Activated T-helper 1 cell treated with anti-CD3 and anti-CD28 coated beads, Interleukin-12 subunit alpha, Interleukin-12 subunit beta, Interleukin-2, Interleukin-4 antibody, amounts not matched to agents 30 ng/mL and 10 ng/mL and 1 ng/mL, durations not matched to agents 14 hours and 24 hours and 36 hours (primary cell): ENCODE measurements around the gene BTBD16. TPM values are rescaled to one million over a fixed set of nuclear protein-coding genes. Genes with fewer than 3 reads are reported as not detected.

Experiments
- DNase-seq: peaks from one replicate; pipeline ENCODE4 v3.0.0; 2021; ENCODE audit warnings: low spot score
- H3K27ac Mint-ChIP-seq: one replicate; pipeline ENCODE4 v1.8.0; 2021; ENCODE audit warnings: mild to moderate bottlenecking, mixed read lengths
- H3K27me3 Mint-ChIP-seq: one replicate; pipeline ENCODE4 v1.8.0; 2022; ENCODE audit warnings: mild to moderate bottlenecking, moderate library complexity, mixed read lengths; ENCODE audit not compliant: insufficient read depth
- H3K36me3 Mint-ChIP-seq: one replicate; pipeline ENCODE4 v1.8.0; 2021; ENCODE audit warnings: low read depth, mixed read lengths
- H3K4me1 Mint-ChIP-seq: one replicate; pipeline ENCODE4 v1.8.0; 2021; ENCODE audit warnings: low read depth, mixed read lengths
- H3K4me3 Mint-ChIP-seq: one replicate; pipeline ENCODE4 v1.8.0; 2021; ENCODE audit warnings: mild to moderate bottlenecking, moderate library complexity, mixed read lengths
- H3K9me3 Mint-ChIP-seq: one replicate; pipeline ENCODE4 v1.8.0; 2021; ENCODE audit warnings: mixed read lengths
- intact Hi-C: fragments of 100-400 bp; cut with micrococcal nuclease; formaldehyde crosslinking; loops from one replicate; pipeline ENCODE4 v1.15.1; 2024
- total RNA-seq: library from RNA; stranded (reverse); gene quantifications from 2 replicates; pipeline ENCODE4 v1.2.3, GENCODE V29; 2022

BTBD16 gene
- total RNA-seq, 1 donor from 2014 or later: not detected

- H3K27ac Mint-ChIP-seq: no peak overlapping the region
- DNase-seq: no peak
- H3K4me1 Mint-ChIP-seq: no peaks in the 10 kb centered on the region
- peaks cover 2% of the 10 kb centered on the region for H3K27me3 Mint-ChIP-seq
- no peak overlapping the region for H3K4me3 Mint-ChIP-seq
- H3K36me3 Mint-ChIP-seq: no peaks in the 10 kb centered on the region
- intact Hi-C loops: no loop called here
- H3K9me3 Mint-ChIP-seq: no peaks in the 10 kb centered on the region
These were observed 19.4 kb upstream of the BTBD16 start for GRCh38 chr10:122251459-122252255.

- Mint-ChIP-seq H3K27ac (no peak overlapping the region), H3K4me1 (no peaks in the 10 kb centered on the region), H3K36me3 (no peaks in the 10 kb centered on the region), H3K4me3 (no peak overlapping the region), H3K9me3 (no peaks in the 10 kb centered on the region), H3K27me3 (peaks cover 2% of the 10 kb centered on the region)
- intact Hi-C loops: no loop called here
- no peak for DNase-seq
These were observed 18.3 kb upstream of the BTBD16 start for GRCh38 chr10:122252805-122253204.

- Mint-ChIP-seq H3K36me3 (no peaks in the 10 kb centered on the region), H3K4me3 (no peak overlapping the region), H3K27me3 (peaks cover 2% of the 10 kb centered on the region), H3K9me3 (no peaks in the 10 kb centered on the region), H3K4me1 (no peaks in the 10 kb centered on the region), H3K27ac (no peak overlapping the region)
- intact Hi-C loops: no loop called here
- DNase-seq: no peak
These were observed 17.5 kb upstream of the BTBD16 start for GRCh38 chr10:122253605-122254004.

GRCh38 chr10:122254831-122255230, 16.3 kb upstream of the BTBD16 start:
- no peak overlapping the region for H3K4me3 Mint-ChIP-seq
- DNase-seq: no peak
- peaks cover 2% of the 10 kb centered on the region for H3K27me3 Mint-ChIP-seq
- H3K36me3 Mint-ChIP-seq: no peaks in the 10 kb centered on the region
- H3K27ac Mint-ChIP-seq: no peak overlapping the region
- intact Hi-C loops: no loop called here
- H3K9me3 Mint-ChIP-seq: no peaks in the 10 kb centered on the region
- H3K4me1 Mint-ChIP-seq: no peaks in the 10 kb centered on the region

GRCh38 chr10:122255509-122256301, 15.4 kb upstream of the BTBD16 start:
- H3K4me1 Mint-ChIP-seq: no peaks in the 10 kb centered on the region
- H3K4me3 Mint-ChIP-seq: no peak overlapping the region
- H3K36me3 Mint-ChIP-seq: no peaks in the 10 kb centered on the region
- H3K27ac Mint-ChIP-seq: no peak overlapping the region
- DNase-seq: no peak
- H3K9me3 Mint-ChIP-seq: no peaks in the 10 kb centered on the region
- H3K27me3 Mint-ChIP-seq: peaks cover 2% of the 10 kb centered on the region
- intact Hi-C loops: no loop called here

- Mint-ChIP-seq H3K9me3 (no peaks in the 10 kb centered on the region), H3K27me3 (no peaks in the 10 kb centered on the region), H3K4me3 (no peak overlapping the region), H3K36me3 (no peaks in the 10 kb centered on the region), H3K4me1 (no peaks in the 10 kb centered on the region), H3K27ac (no peak overlapping the region)
- no peak for DNase-seq
- intact Hi-C loops: no loop called here
These were observed 14.1 kb upstream of the BTBD16 start for GRCh38 chr10:122257041-122257440.

GRCh38 chr10:122258136-122259074, 12.7 kb upstream of the BTBD16 start:
- Mint-ChIP-seq H3K4me3 (no peak overlapping the region), H3K27me3 (peaks cover 3% of the 10 kb centered on the region), H3K9me3 (peaks cover 6% of the 10 kb centered on the region), H3K36me3 (no peaks in the 10 kb centered on the region), H3K27ac (no peak overlapping the region), H3K4me1 (no peaks in the 10 kb centered on the region)
- no peak for DNase-seq
- intact Hi-C loops: no loop called here

- DNase-seq: no peak
- Mint-ChIP-seq H3K27me3 (peaks cover 5% of the 10 kb centered on the region), H3K4me3 (no peak overlapping the region), H3K36me3 (no peaks in the 10 kb centered on the region), H3K27ac (no peak overlapping the region), H3K4me1 (no peaks in the 10 kb centered on the region), H3K9me3 (peaks cover 8% of the 10 kb centered on the region)
- intact Hi-C loops: no loop called here
These were observed 12.0 kb upstream of the BTBD16 start for GRCh38 chr10:122259075-122259466.

GRCh38 chr10:122261584-122261983, 9.5 kb upstream of the BTBD16 start:
- peaks cover 8% of the 10 kb centered on the region for H3K9me3 Mint-ChIP-seq
- no peak overlapping the region for H3K27ac Mint-ChIP-seq
- H3K27me3 Mint-ChIP-seq: peaks cover 5% of the 10 kb centered on the region
- DNase-seq: no peak
- no peaks in the 10 kb centered on the region for H3K4me1 Mint-ChIP-seq
- H3K4me3 Mint-ChIP-seq: no peak overlapping the region
- H3K36me3 Mint-ChIP-seq: no peaks in the 10 kb centered on the region
- intact Hi-C loops: no loop called here

GRCh38 chr10:122263971-122264370, 7.1 kb upstream of the BTBD16 start:
- H3K27ac Mint-ChIP-seq: no peak overlapping the region
- intact Hi-C loops: no loop called here
- no peak overlapping the region for H3K4me3 Mint-ChIP-seq

GRCh38 chr10:122264436-122264835, 6.7 kb upstream of the BTBD16 start:
- H3K27me3 Mint-ChIP-seq: peaks cover 5% of the 10 kb centered on the region
- intact Hi-C loops: no loop called here
- H3K9me3 Mint-ChIP-seq: peaks cover 8% of the 10 kb centered on the region
- no peaks in the 10 kb centered on the region for H3K36me3 Mint-ChIP-seq
- no peak for DNase-seq
- no peaks in the 10 kb centered on the region for H3K4me1 Mint-ChIP-seq
- no peak overlapping the region for H3K4me3 Mint-ChIP-seq
- no peak overlapping the region for H3K27ac Mint-ChIP-seq

More at GRCh38 chr10:122263971-122264370, 7.1 kb upstream of the BTBD16 start:
- Mint-ChIP-seq H3K36me3 (no peaks in the 10 kb centered on the region), H3K27me3 (peaks cover 5% of the 10 kb centered on the region), H3K9me3 (peaks cover 8% of the 10 kb centered on the region), H3K4me1 (no peaks in the 10 kb centered on the region)
- DNase-seq: no peak

GRCh38 chr10:122264931-122265330, 6.2 kb upstream of the BTBD16 start:
- no peak overlapping the region for H3K27ac Mint-ChIP-seq
- peaks cover 8% of the 10 kb centered on the region for H3K9me3 Mint-ChIP-seq
- intact Hi-C loops: no loop called here
- H3K4me3 Mint-ChIP-seq: no peak overlapping the region
- H3K36me3 Mint-ChIP-seq: no peaks in the 10 kb centered on the region
- no peak for DNase-seq
- no peaks in the 10 kb centered on the region for H3K4me1 Mint-ChIP-seq
- peaks cover 5% of the 10 kb centered on the region for H3K27me3 Mint-ChIP-seq
